ENCODE data around the gene MCRIP1. TPM values are rescaled to one million over a fixed set of nuclear protein-coding genes. Genes with fewer than 3 reads are reported as not detected.
"Not testable (repeated sequence)": the region's sequence is repeated elsewhere in the genome, so short reads cannot be mapped to it uniquely, and the experiment has no call there.

Gene MCRIP1
- total RNA-seq, 1 experiment from 2014 or later, result 159 TPM

- no peak for DNase-seq (ENCODE audit: low spot score)
Observed at GRCh38 chr17:81841866-81842265, 8.8 kb upstream of the MCRIP1 start.

GRCh38 chr17:81840826-81841778, 8.0 kb upstream of the MCRIP1 start:
- DNase-seq (ENCODE audit: low spot score), result no peak

GRCh38 chr17:81840059-81840458, 7.0 kb upstream of the MCRIP1 start:
- DNase-seq (ENCODE audit: low spot score), result not testable (repeated sequence)

- DNase-seq (ENCODE audit: low spot score), result no peak
Observed at GRCh38 chr17:81839301-81839700, 6.2 kb upstream of the MCRIP1 start.

- no peak for DNase-seq (ENCODE audit: low spot score)
Observed at GRCh38 chr17:81838753-81839255, 5.7 kb upstream of the MCRIP1 start.

- no peak for DNase-seq (ENCODE audit: low spot score)
Observed at GRCh38 chr17:81837641-81838040, 4.5 kb upstream of the MCRIP1 start.

GRCh38 chr17:81834831-81835267, 1.8 kb upstream of the MCRIP1 start, which contains the start of gene PPP1R27:
Gene PPP1R27 (minus strand): TSS chr17:81835050. CDS start chr17:81834953, 97 bp downstream.
- DNase-seq (ENCODE audit: low spot score), result no peak

- no peak for DNase-seq (ENCODE audit: low spot score)
Observed at GRCh38 chr17:81833921-81834830, 1.1 kb upstream of the MCRIP1 start.

GRCh38 chr17:81832608-81833159, 407 bp downstream of the MCRIP1 start:
- DNase-seq (ENCODE audit: low spot score), result peak; percentile 31

GRCh38 chr17:81831957-81832607, 1.0 kb downstream of the MCRIP1 start:
- no peak for DNase-seq (ENCODE audit: low spot score)

GRCh38 chr17:81831563-81831956, 1.5 kb downstream of the MCRIP1 start:
- DNase-seq (ENCODE audit: low spot score), result no peak

- no peak for DNase-seq (ENCODE audit: low spot score)
Observed at GRCh38 chr17:81829858-81830257, 3.2 kb downstream of the MCRIP1 start.

GRCh38 chr17:81828656-81829055, 4.4 kb downstream of the MCRIP1 start:
- no peak for DNase-seq (ENCODE audit: low spot score)

GRCh38 chr17:81825841-81826466, 7.1 kb downstream of the MCRIP1 start:
- DNase-seq (ENCODE audit: low spot score), result peak; percentile 38

GRCh38 chr17:81824595-81824994, 8.5 kb downstream of the MCRIP1 start:
- DNase-seq (ENCODE audit: low spot score), result no peak

GRCh38 chr17:81823820-81824550, 9.1 kb downstream of the MCRIP1 start:
- no peak for DNase-seq (ENCODE audit: low spot score)

- no peak for DNase-seq (ENCODE audit: low spot score)
Observed at GRCh38 chr17:81822996-81823819, 9.9 kb downstream of the MCRIP1 start.

- no peak for DNase-seq (ENCODE audit: low spot score)
Observed at GRCh38 chr17:81822312-81822637, 10.8 kb downstream of the MCRIP1 start.

Data from HT-29 (cell line).